ENCODE results near the gene GDI1. TPM values are rescaled to one million over a fixed set of nuclear protein-coding genes. Genes with fewer than 3 reads are reported as not detected.

GDI1 gene
- polyA plus RNA-seq, 2 of the 4 experiments (the other 2 are of a cell fraction) = 124 to 128 TPM

DNA sequence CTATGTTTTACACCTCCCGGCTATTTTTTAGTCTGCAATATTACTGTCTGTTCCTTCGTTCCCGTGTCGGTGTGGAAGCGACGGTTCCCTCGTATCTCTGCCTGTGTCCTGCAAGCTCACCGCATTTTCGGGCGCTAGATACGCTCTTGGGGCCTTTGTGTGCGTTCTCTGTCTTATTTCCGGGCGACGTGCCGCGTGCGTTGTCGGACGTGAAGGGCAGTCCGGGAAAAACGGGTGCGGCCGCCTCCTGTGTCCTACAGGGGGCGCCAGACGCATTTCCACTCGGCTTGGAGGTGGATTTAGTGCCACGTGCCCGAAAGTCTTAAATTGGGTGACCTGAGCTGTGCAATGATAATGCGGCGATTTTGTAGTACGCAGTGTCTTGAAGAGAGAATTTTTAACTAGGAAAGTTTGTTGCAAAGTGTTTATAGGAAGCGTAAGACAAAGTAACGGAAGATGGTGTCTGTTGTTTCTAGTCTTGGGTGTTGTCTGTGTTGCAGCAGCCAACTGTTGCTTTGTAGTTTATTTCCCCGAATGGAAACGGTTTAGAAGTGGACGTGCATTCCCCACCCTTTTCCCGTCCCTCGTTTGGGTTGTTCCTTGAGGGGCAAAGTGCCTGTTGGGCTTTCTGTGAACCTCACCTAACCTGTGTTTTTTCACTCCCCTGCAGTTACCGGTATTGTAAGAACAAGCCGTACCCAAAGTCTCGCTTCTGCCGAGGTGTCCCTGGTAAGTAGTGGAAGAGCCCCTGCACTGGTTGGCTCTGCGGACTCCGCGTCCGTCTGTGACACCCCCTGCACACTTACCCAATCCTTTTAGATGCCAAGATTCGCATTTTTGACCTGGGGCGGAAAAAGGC lies 38.1 kb upstream of the GDI1 start (continued):
- TF ChIP-seq, protein P1, sequence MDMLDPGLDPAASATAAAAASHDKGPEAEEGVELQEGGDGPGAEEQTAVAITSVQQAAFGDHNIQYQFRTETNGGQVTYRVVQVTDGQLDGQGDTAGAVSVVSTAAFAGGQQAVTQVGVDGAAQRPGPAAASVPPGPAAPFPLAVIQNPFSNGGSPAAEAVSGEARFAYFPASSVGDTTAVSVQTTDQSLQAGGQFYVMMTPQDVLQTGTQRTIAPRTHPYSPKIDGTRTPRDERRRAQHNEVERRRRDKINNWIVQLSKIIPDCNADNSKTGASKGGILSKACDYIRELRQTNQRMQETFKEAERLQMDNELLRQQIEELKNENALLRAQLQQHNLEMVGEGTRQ (IDR thresholded peaks at IDR 0.05) = 0 out of 2 replicates have a peak, but pooled peaks have one; percentile 7

DNA sequence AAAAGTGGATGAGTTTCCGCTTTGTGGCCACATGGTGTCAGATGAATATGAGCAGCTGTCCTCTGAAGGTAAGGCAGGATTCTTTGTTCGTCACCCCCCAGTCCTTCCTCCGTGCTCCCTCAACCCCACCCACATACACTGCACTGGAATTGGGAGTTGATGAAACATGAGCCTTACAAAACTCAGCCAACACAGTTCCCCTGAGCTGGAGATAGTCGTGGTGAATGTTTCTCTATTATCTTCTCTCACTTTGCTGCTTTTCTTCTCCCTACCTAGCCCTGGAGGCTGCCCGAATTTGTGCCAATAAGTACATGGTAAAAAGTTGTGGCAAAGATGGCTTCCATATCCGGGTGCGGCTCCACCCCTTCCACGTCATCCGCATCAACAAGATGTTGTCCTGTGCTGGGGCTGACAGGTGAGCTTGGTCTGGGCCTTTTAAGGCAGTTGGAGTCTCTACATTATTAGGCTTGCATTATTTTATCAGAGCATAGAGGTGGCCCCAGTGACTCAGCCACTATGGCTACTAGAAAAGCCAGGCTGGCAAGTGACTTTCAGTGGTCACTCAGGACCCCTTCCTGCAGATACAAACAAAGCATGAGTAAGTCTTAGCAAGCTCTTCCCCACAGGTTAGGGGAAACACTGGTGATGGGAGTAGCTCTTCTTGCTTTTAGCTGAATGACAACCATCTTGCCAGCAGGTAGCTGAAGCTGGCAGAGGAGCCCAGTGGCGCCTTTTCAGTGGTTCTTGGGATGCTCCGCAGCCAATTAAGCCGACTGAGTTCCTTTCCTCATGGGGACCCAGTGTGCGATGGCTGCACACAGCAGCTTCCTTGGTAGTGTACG lies 37.2 kb upstream of the GDI1 start:
- TF ChIP-seq, protein P1 (IDR thresholded peaks at IDR 0.05) = no peak
- TF ChIP-seq TFCP2L1 (CRISPR knock-in tag; IDR thresholded peaks at IDR 0.05) = peak; percentile 53
- TF ChIP-seq, protein P2, sequence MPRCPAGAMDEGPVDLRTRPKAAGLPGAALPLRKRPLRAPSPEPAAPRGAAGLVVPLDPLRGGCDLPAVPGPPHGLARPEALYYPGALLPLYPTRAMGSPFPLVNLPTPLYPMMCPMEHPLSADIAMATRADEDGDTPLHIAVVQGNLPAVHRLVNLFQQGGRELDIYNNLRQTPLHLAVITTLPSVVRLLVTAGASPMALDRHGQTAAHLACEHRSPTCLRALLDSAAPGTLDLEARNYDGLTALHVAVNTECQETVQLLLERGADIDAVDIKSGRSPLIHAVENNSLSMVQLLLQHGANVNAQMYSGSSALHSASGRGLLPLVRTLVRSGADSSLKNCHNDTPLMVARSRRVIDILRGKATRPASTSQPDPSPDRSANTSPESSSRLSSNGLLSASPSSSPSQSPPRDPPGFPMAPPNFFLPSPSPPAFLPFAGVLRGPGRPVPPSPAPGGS (IDR thresholded peaks at IDR 0.05) = no peak
- no peak for TF ChIP-seq NFE2L2 (conservative IDR thresholded peaks at IDR 0.05; ENCODE audit: low read length)
- no peak for TF ChIP-seq EP300 (IDR thresholded peaks at IDR 0.05)
- no peak for TF ChIP-seq MAFK (IDR thresholded peaks at IDR 0.05; ENCODE audit: partially characterized antibody)
- TF ChIP-seq RARB (CRISPR knock-in tag; IDR thresholded peaks at IDR 0.05) = peak; percentile 62; the same call in 1 of the 2 replicates
- TF ChIP-seq, protein P3, sequence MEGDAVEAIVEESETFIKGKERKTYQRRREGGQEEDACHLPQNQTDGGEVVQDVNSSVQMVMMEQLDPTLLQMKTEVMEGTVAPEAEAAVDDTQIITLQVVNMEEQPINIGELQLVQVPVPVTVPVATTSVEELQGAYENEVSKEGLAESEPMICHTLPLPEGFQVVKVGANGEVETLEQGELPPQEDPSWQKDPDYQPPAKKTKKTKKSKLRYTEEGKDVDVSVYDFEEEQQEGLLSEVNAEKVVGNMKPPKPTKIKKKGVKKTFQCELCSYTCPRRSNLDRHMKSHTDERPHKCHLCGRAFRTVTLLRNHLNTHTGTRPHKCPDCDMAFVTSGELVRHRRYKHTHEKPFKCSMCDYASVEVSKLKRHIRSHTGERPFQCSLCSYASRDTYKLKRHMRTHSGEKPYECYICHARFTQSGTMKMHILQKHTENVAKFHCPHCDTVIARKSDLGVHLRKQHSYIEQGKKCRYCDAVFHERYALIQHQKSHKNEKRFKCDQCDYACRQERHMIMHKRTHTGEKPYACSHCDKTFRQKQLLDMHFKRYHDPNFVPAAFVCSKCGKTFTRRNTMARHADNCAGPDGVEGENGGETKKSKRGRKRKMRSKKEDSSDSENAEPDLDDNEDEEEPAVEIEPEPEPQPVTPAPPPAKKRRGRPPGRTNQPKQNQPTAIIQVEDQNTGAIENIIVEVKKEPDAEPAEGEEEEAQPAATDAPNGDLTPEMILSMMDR (IDR thresholded peaks at IDR 0.05) = no peak
- TF ChIP-seq ZNF302 (CRISPR knock-in tag; IDR thresholded peaks at IDR 0.05) = no peak
- TF ChIP-seq, protein P4, sequence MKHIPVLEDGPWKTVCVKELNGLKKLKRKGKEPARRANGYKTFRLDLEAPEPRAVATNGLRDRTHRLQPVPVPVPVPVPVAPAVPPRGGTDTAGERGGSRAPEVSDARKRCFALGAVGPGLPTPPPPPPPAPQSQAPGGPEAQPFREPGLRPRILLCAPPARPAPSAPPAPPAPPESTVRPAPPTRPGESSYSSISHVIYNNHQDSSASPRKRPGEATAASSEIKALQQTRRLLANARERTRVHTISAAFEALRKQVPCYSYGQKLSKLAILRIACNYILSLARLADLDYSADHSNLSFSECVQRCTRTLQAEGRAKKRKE (CRISPR knock-in tag; IDR thresholded peaks at IDR 0.05; ENCODE audit: low read depth) = no peak
- TF ChIP-seq, protein P5, sequence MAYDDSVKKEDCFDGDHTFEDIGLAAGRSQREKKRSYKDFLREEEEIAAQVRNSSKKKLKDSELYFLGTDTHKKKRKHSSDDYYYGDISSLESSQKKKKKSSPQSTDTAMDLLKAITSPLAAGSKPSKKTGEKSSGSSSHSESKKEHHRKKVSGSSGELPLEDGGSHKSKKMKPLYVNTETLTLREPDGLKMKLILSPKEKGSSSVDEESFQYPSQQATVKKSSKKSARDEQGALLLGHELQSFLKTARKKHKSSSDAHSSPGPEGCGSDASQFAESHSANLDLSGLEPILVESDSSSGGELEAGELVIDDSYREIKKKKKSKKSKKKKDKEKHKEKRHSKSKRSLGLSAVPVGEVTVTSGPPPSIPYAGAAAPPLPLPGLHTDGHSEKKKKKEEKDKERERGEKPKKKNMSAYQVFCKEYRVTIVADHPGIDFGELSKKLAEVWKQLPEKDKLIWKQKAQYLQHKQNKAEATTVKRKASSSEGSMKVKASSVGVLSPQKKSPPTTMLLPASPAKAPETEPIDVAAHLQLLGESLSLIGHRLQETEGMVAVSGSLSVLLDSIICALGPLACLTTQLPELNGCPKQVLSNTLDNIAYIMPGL (CRISPR knock-in tag; IDR thresholded peaks at IDR 0.05; ENCODE audit: borderline replicate concordance) = no peak
- no peak for TF ChIP-seq HEYL (CRISPR knock-in tag; IDR thresholded peaks at IDR 0.05)
- TF ChIP-seq, protein P6, sequence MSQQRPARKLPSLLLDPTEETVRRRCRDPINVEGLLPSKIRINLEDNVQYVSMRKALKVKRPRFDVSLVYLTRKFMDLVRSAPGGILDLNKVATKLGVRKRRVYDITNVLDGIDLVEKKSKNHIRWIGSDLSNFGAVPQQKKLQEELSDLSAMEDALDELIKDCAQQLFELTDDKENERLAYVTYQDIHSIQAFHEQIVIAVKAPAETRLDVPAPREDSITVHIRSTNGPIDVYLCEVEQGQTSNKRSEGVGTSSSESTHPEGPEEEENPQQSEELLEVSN (IDR thresholded peaks at IDR 0.05; ENCODE audit: borderline replicate concordance, low read depth) = no peak
- no peak for TF ChIP-seq CHD2 (IDR thresholded peaks at IDR 0.05; ENCODE audit: low read length, partially characterized antibody)
- TF ChIP-seq CBX8 (IDR thresholded peaks at IDR 0.05) = no peak
- TF ChIP-seq, protein P7, sequence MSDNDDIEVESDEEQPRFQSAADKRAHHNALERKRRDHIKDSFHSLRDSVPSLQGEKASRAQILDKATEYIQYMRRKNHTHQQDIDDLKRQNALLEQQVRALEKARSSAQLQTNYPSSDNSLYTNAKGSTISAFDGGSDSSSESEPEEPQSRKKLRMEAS (IDR thresholded peaks at IDR 0.05) = no peak
- CTCF ChIA-PET = interaction anchor here (0.9 to 4.7 kb wide), 8 partner anchors 10 to 136 kb away, joined by 3 to 28 read pairs (median 4); partner anchors contain the start of genes DNASE1L1, FLNA and TAFAZZIN
- POLR2A ChIA-PET = interaction anchor here (1.3 to 2.1 kb wide), 3 partner anchors 10 to 12 kb away, joined by 4 to 19 read pairs (median 6); partner anchors contain the start of genes DNASE1L1 and TAFAZZIN
- ATAC-seq = no peak
- WGBS (ENCODE audit: missing lambda C conversion rate) = 24% methylated on average over 12 of the region's 14 CpGs
- peak overlapping the region; percentile 89 for H3K4me2 ChIP-seq
- no peak for FAIRE-seq
- peak overlapping the region; percentile 88 for H3K4me3 ChIP-seq
- H3K27ac ChIP-seq = peak overlapping the region; percentile 96 to 100
- peaks cover 18% of the 10 kb centered on the region; the same call in 2 of the 3 replicates for H3K4me1 ChIP-seq
- no peak for DNase-seq (ENCODE audit: low read depth in 1 of 2, low spot score in 1 of 2)
- no peaks in the 10 kb centered on the region for H3K9me3 ChIP-seq
